HepG2 (cell line): ENCODE data around the gene MPP3. TPM values are rescaled to one million over a fixed set of nuclear protein-coding genes. Genes with fewer than 3 reads are reported as not detected.

Experiments
- AFF4 ChIP-seq: sonication (generic); formaldehyde crosslinking; IDR thresholded peaks from 2 replicates; pipeline ENCODE4 v1.4.0; 2020; ENCODE audit warnings: missing genetic modification reagents
- GPBP1L1 ChIP-seq: sonication (generic); formaldehyde crosslinking; IDR thresholded peaks from 2 replicates; pipeline ENCODE4 v1.5.0; 2020; ENCODE audit warnings: mild to moderate bottlenecking, missing genetic modification reagents
- PAXIP1 ChIP-seq: sonication (generic); formaldehyde crosslinking; conservative IDR thresholded peaks from 2 replicates; pipeline ENCODE4 v1.4.0; 2020; ENCODE audit warnings: mild to moderate bottlenecking, missing genetic modification reagents, moderate library complexity
- ZNF326 ChIP-seq: sonication (generic); formaldehyde crosslinking; IDR thresholded peaks from 2 replicates; pipeline ENCODE4 v1.4.0; 2020; ENCODE audit warnings: missing genetic modification reagents, borderline replicate concordance
- polyA plus RNA-seq, 8 experiments: library from polyadenylated mRNA; depleted of rRNA in 3 of 8; stranded (reverse) in 7 of 8; unstranded in 1 of 8; fragments of >200 nt; fragmentation: Illumina TruSeq in 4 of 8; extraction: Trizol in 4 of 8; gene quantifications; 2 replicates each; pipeline versions ENCODE4 v1.2.1 to v1.2.3, GENCODE V29; 2011 to 2016; ENCODE audit warnings: low read depth in 4 of 8, missing spikeins in 1 of 8, mixed read lengths in 1 of 8; ENCODE audit not compliant: insufficient read depth in 1 of 8
- total RNA-seq, 5 experiments: library from RNA; depleted of rRNA; stranded (reverse); fragments of >200 nt; fragmentation: Illumina TruSeq; extraction: Trizol; gene quantifications; 2 replicates each; pipeline ENCODE4 v1.2.3, GENCODE V29; 2016; ENCODE audit warnings: low read depth in 1 of 5
- TF ChIP-seq, protein P1 (sequence below): sonication (generic); formaldehyde crosslinking; IDR thresholded peaks from 2 replicates; pipeline ENCODE4 v1.4.0; 2020; ENCODE audit warnings: missing genetic modification reagents

The MPP3 gene
- total and polyA plus RNA-seq, 2 of the 13 experiments (the other 11 are each of a cell fraction or from before 2014, with no cell fraction given): 0.91 to 1.8 TPM

DNA sequence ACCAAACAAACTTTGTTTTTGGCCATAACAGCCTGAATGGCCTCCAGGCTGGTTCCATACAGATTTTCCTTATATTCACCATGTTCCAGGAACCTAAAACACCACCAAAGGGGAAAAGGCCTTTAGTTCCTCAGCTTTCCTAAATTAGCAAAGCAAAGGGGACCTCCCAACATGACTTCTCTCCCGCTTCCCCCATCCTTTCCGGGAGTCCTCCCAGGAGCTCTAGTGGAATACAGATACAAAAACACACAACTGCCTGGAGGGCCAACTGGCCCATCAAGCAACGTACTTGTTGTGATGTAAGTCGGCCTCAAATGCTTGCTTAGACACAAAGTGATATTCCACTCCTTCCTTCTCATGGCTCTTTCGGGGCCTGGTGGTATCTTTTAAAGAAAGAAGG is 22.1 kb downstream of the MPP3 start (continued):
- TF ChIP-seq, protein P1, sequence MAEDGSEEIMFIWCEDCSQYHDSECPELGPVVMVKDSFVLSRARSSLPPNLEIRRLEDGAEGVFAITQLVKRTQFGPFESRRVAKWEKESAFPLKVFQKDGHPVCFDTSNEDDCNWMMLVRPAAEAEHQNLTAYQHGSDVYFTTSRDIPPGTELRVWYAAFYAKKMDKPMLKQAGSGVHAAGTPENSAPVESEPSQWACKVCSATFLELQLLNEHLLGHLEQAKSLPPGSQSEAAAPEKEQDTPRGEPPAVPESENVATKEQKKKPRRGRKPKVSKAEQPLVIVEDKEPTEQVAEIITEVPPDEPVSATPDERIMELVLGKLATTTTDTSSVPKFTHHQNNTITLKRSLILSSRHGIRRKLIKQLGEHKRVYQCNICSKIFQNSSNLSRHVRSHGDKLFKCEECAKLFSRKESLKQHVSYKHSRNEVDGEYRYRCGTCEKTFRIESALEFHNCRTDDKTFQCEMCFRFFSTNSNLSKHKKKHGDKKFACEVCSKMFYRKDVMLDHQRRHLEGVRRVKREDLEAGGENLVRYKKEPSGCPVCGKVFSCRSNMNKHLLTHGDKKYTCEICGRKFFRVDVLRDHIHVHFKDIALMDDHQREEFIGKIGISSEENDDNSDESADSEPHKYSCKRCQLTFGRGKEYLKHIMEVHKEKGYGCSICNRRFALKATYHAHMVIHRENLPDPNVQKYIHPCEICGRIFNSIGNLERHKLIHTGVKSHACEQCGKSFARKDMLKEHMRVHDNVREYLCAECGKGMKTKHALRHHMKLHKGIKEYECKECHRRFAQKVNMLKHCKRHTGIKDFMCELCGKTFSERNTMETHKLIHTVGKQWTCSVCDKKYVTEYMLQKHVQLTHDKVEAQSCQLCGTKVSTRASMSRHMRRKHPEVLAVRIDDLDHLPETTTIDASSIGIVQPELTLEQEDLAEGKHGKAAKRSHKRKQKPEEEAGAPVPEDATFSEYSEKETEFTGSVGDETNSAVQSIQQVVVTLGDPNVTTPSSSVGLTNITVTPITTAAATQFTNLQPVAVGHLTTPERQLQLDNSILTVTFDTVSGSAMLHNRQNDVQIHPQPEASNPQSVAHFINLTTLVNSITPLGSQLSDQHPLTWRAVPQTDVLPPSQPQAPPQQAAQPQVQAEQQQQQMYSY (CRISPR knock-in tag): no peak
- TF ChIP-seq AFF4 (CRISPR knock-in tag) (no peak), PAXIP1 (CRISPR knock-in tag) (no peak), ZNF326 (CRISPR knock-in tag) (no peak), GPBP1L1 (CRISPR knock-in tag) (no peak)
